CD4-positive, alpha-beta T cell treated with Interleukin-1 beta for 1 hour (primary cell): ENCODE measurements around the gene RPS6KB2.
A peak's percentile ranks its signal among the peaks of the same experiment; 100 is the strongest.

Experiments used
- DNase-seq, 2 donors: peaks; one replicate each; pipeline ENCODE4 v3.0.0-alpha.2; 2020 to 2022

The RPS6KB2 gene

GRCh38 chr11:67428052-67429001 is at the start of gene RPS6KB2:
Gene RPS6KB2, plus strand, starts transcription at chr11:67428494. Its CDS starts 52 bp downstream, at chr11:67428546.
- DNase-seq = peak; percentile 97 to 98

GRCh38 chr11:67378544-67378943 is 49.8 kb upstream of the RPS6KB2 start:
- no peak for DNase-seq

- no peak for DNase-seq
Measured at GRCh38 chr11:67379061-67380058, 48.9 kb upstream of the RPS6KB2 start.

GRCh38 chr11:67381244-67381972 is 46.9 kb upstream of the RPS6KB2 start:
- DNase-seq = no peak

- DNase-seq = peak; percentile 86 to 88
Measured at GRCh38 chr11:67382276-67383136, 45.8 kb upstream of the RPS6KB2 start.

- no peak for DNase-seq
Measured at GRCh38 chr11:67384851-67385366, 43.4 kb upstream of the RPS6KB2 start.

- DNase-seq = no peak
Measured at GRCh38 chr11:67387069-67387468, 41.2 kb upstream of the RPS6KB2 start.

GRCh38 chr11:67387518-67387917 is 40.8 kb upstream of the RPS6KB2 start:
- no peak for DNase-seq

GRCh38 chr11:67389477-67389876 is 38.8 kb upstream of the RPS6KB2 start:
- DNase-seq = peak; percentile 51 to 66

- DNase-seq = no peak
Measured at GRCh38 chr11:67390947-67391303, 37.4 kb upstream of the RPS6KB2 start.

- DNase-seq = peak; percentile 91 to 92
Measured at GRCh38 chr11:67391304-67392182, 36.8 kb upstream of the RPS6KB2 start, which contains the start of gene RAD9A. Gene RAD9A, plus strand, starts transcription at chr11:67391986. Its CDS starts 59 bp downstream, at chr11:67392045.

GRCh38 chr11:67392183-67392715 is 36.0 kb upstream of the RPS6KB2 start:
- DNase-seq = no peak

- no peak for DNase-seq
Measured at GRCh38 chr11:67393437-67393836, 34.9 kb upstream of the RPS6KB2 start.

GRCh38 chr11:67393990-67394389 is 34.3 kb upstream of the RPS6KB2 start:
- DNase-seq = no peak

GRCh38 chr11:67395555-67396258 is 32.6 kb upstream of the RPS6KB2 start:
- DNase-seq = no peak

- DNase-seq = no peak
Measured at GRCh38 chr11:67396259-67396581, 32.1 kb upstream of the RPS6KB2 start.

- DNase-seq = no peak
Measured at GRCh38 chr11:67396587-67397389, 31.5 kb upstream of the RPS6KB2 start.

- DNase-seq = no peak
Measured at GRCh38 chr11:67397536-67397935, 30.8 kb upstream of the RPS6KB2 start.
